SK-N-SH (cell line): ENCODE data around the gene SCART1.

Source experiments
- CHD2 ChIP-seq: fragments of 150-350 bp; IDR thresholded peaks from 2 replicates; pipeline ENCODE4 v1.6.1; 2018; ENCODE audit warnings: low read length; ENCODE audit not compliant: partially characterized antibody
- FOXJ3 ChIP-seq: sonication (generic); formaldehyde crosslinking; IDR thresholded peaks from 2 replicates; pipeline ENCODE4 v1.5.1; 2020; ENCODE audit warnings: mild to moderate bottlenecking, missing genetic modification reagents
- FOXM1 ChIP-seq: IDR thresholded peaks from 2 replicates; pipeline ENCODE4 v1.4.0; 2012; ENCODE audit warnings: low read depth, mild to moderate bottlenecking
- GATA2 ChIP-seq: sonication (generic); formaldehyde crosslinking; IDR thresholded peaks from 2 replicates; pipeline ENCODE4 v1.5.0; 2020; ENCODE audit warnings: mild to moderate bottlenecking, missing genetic modification reagents
- JUND ChIP-seq: IDR thresholded peaks from 2 replicates; pipeline ENCODE4 v1.4.0; 2012
- MXI1 ChIP-seq: IDR thresholded peaks from 2 replicates; pipeline ENCODE4 v1.6.1; 2012; ENCODE audit warnings: mild to moderate bottlenecking, low read depth, low read length, improper control_type of control experiment
- POLR2AphosphoS5 ChIP-seq: IDR thresholded peaks from 2 replicates; pipeline ENCODE4 v1.6.1; 2012; ENCODE audit warnings: low read depth, low read length
- SIN3A ChIP-seq: IDR thresholded peaks from 2 replicates; pipeline ENCODE4 v1.6.1; 2012; ENCODE audit warnings: low read depth, mild to moderate bottlenecking, low read length, moderate library complexity, borderline replicate concordance
- SMC3 ChIP-seq: IDR thresholded peaks from 2 replicates; pipeline ENCODE4 v1.6.1; 2012; ENCODE audit warnings: low read depth, low read length, improper control_type of control experiment
- TF ChIP-seq, protein P1 (sequence below): fragments of 200-600 bp; sonication (generic); IDR thresholded peaks from 2 replicates; pipeline ENCODE4 v1.6.1; 2017; ENCODE audit warnings: antibody characterized with exemption, mild to moderate bottlenecking, moderate library complexity
- TF ChIP-seq, protein P2 (sequence below): IDR thresholded peaks from 2 replicates; pipeline ENCODE4 v1.4.0; 2012; ENCODE audit warnings: low read depth

DNA sequence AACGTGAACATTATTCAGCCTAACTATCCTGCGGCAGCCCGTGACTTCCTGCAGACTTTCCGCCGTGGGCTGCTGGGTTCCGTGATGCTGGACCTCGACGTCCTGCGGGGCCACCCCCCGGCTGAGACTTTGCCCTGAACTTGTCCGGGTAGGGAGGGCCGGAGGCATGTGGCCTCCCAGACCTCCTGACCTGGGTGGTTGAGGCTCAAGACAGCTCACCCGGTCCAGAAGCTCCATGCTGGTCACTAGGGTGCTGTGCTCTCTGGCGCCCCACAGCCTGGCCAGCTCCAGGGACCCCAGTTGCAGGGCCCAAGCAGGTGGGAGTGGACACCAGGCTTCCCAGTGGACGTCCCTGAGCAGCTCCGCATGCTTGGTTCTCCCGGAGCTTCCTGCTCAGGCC is 33.7 kb upstream of the SCART1 start:
- TF ChIP-seq SMC3 (no peak), GATA2 (no peak), FOXJ3 (CRISPR knock-in tag) (no peak), MXI1 (no peak), POLR2AphosphoS5 (no peak), FOXM1 (no peak), CHD2 (no peak), JUND (no peak), SIN3A (no peak)
- TF ChIP-seq, protein P1, sequence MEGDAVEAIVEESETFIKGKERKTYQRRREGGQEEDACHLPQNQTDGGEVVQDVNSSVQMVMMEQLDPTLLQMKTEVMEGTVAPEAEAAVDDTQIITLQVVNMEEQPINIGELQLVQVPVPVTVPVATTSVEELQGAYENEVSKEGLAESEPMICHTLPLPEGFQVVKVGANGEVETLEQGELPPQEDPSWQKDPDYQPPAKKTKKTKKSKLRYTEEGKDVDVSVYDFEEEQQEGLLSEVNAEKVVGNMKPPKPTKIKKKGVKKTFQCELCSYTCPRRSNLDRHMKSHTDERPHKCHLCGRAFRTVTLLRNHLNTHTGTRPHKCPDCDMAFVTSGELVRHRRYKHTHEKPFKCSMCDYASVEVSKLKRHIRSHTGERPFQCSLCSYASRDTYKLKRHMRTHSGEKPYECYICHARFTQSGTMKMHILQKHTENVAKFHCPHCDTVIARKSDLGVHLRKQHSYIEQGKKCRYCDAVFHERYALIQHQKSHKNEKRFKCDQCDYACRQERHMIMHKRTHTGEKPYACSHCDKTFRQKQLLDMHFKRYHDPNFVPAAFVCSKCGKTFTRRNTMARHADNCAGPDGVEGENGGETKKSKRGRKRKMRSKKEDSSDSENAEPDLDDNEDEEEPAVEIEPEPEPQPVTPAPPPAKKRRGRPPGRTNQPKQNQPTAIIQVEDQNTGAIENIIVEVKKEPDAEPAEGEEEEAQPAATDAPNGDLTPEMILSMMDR: no peak
- TF ChIP-seq, protein P2, sequence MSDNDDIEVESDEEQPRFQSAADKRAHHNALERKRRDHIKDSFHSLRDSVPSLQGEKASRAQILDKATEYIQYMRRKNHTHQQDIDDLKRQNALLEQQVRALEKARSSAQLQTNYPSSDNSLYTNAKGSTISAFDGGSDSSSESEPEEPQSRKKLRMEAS: no peak
